CD4-positive, alpha-beta T cell (primary cell): ENCODE results near the gene ZXDC. TPM values are rescaled to one million over a fixed set of nuclear protein-coding genes. Genes with fewer than 3 reads are reported as not detected.

Experiments
- ATAC-seq: fragments of 200-7000 bp; cut with Tn5 transposase; one replicate; pipeline ENCODE4 v1.10.0; 2022; ENCODE audit warnings: mild to moderate bottlenecking; ENCODE audit not compliant: poor library complexity
- CTCF ChIA-PET: fragments of 350-600 bp; sonication (Branson Sonifier 250); formaldehyde crosslinking; loops from one replicate; lab custom pipeline; 2021; ENCODE audit warnings: antibody characterized with exemption, inconsistent platforms; lab: Charles Lee
- POLR2A ChIA-PET: fragments of 350-600 bp; sonication (Branson Sonifier 250); formaldehyde crosslinking; loops from one replicate; lab custom pipeline; 2021; ENCODE audit warnings: antibody characterized with exemption, inconsistent platforms; lab: Charles Lee
- DNase-seq, 14 experiments: peaks; one replicate each; pipeline ENCODE4 v3.0.0-alpha.2; 2013 to 2020; ENCODE audit warnings: mixed read lengths in 2 of 14
- H3K27ac ChIP-seq, 2 donors: one replicate each; pipeline versions ENCODE4 v1.5.1 to v1.7.0; 2013; ENCODE audit warnings: low read length in 2 of 2, low read depth in 1 of 2, mild to moderate bottlenecking in 1 of 2
- H3K27me3 ChIP-seq, 2 experiments: 1 replicate in 1 of 2; 2 replicates in 1 of 2; pipeline versions ENCODE4 v1.6.1 to v1.7.0; 2013; ENCODE audit warnings: low read length in 2 of 2, control low read depth in 1 of 2, mild to moderate bottlenecking in 1 of 2, moderate library complexity in 1 of 2; ENCODE audit not compliant: insufficient read depth in 2 of 2, control insufficient read depth in 1 of 2
- H3K36me3 ChIP-seq: one replicate; pipeline ENCODE4 v1.6.1; 2013; ENCODE audit warnings: low read length, control low read depth; ENCODE audit not compliant: insufficient read depth
- H3K4me1 ChIP-seq: one replicate; pipeline ENCODE4 v1.6.1; 2013; ENCODE audit warnings: low read length, control low read depth; ENCODE audit not compliant: insufficient read depth
- H3K4me3 ChIP-seq: one replicate; pipeline ENCODE4 v1.5.1; 2013; ENCODE audit warnings: mild to moderate bottlenecking, low read length, moderate library complexity
- H3K9me3 ChIP-seq, 2 experiments: 1 replicate in 1 of 2; 2 replicates in 1 of 2; pipeline versions ENCODE4 v1.6.1 to v1.7.0; 2013; ENCODE audit warnings: low read length in 2 of 2, mild to moderate bottlenecking in 2 of 2, control low read depth in 1 of 2, moderate library complexity in 1 of 2; ENCODE audit not compliant: control insufficient read depth in 1 of 2, insufficient read depth in 1 of 2
- H3K27ac Mint-ChIP-seq: one replicate; pipeline ENCODE4 v1.8.0; 2020; ENCODE audit warnings: mixed read lengths
- H3K27me3 Mint-ChIP-seq: one replicate; pipeline ENCODE4 v1.8.0; 2021; ENCODE audit warnings: mixed read lengths
- H3K36me3 Mint-ChIP-seq: one replicate; pipeline ENCODE4 v1.8.0; 2021; ENCODE audit warnings: low read depth, mixed read lengths
- H3K4me1 Mint-ChIP-seq: one replicate; pipeline ENCODE4 v1.8.0; 2021; ENCODE audit warnings: low read depth, mixed read lengths
- H3K4me3 Mint-ChIP-seq: one replicate; pipeline ENCODE4 v1.8.0; 2020; ENCODE audit warnings: mild to moderate bottlenecking, mixed read lengths
- H3K9me3 Mint-ChIP-seq: one replicate; pipeline ENCODE4 v1.8.0; 2020; ENCODE audit warnings: mixed read lengths
- intact Hi-C, 2 experiments: fragments of 100-400 bp; cut with DNase I in 1 of 2; cut with micrococcal nuclease in 1 of 2; formaldehyde crosslinking; loops; one replicate each; pipeline versions ENCODE4 v1.15.1 to v1.9.0; 2023 to 2025; cut with DNase I, micrococcal nuclease
- total RNA-seq, 174 experiments: library from RNA in 2 of 174; stranded (reverse) in 2 of 174; gene quantifications; one replicate each; pipeline ENCODE4 v1.2.3 and lab custom pipeline; 2021 to 2026
- TF ChIP-seq, protein P1 (sequence below): fragments of 200-600 bp; IDR thresholded peaks from one replicate; pipeline ENCODE4 v1.8.0; 2022; ENCODE audit warnings: antibody characterized with exemption, mild to moderate bottlenecking

ZXDC gene
- total RNA-seq, 2 experiments from 2014 or later: 60.7 to 61.3 TPM

GRCh38 chr3:126390201-126390600 is 85.5 kb downstream of the ZXDC start:
- Histone ChIP-seq H3K27ac (no peak overlapping the region), H3K27me3 (peaks cover 22 to 24% of the 10 kb centered on the region in 2 experiments), H3K36me3 (no peaks in the 10 kb centered on the region), H3K4me3 (no peak overlapping the region), H3K4me1 (peaks cover 8% of the 10 kb centered on the region), H3K9me3 (peaks cover 0 to 8% of the 10 kb centered on the region in 2 experiments)
- CTCF ChIA-PET: no interaction called here
- H3K36me3 Mint-ChIP-seq: no peaks in the 10 kb centered on the region
- no peak for DNase-seq
- intact Hi-C loops: no loop called here
- no peak overlapping the region for H3K27ac Mint-ChIP-seq
- POLR2A ChIA-PET: no interaction called here
- H3K27me3 Mint-ChIP-seq: peaks cover 75% of the 10 kb centered on the region
- TF ChIP-seq, protein P1, sequence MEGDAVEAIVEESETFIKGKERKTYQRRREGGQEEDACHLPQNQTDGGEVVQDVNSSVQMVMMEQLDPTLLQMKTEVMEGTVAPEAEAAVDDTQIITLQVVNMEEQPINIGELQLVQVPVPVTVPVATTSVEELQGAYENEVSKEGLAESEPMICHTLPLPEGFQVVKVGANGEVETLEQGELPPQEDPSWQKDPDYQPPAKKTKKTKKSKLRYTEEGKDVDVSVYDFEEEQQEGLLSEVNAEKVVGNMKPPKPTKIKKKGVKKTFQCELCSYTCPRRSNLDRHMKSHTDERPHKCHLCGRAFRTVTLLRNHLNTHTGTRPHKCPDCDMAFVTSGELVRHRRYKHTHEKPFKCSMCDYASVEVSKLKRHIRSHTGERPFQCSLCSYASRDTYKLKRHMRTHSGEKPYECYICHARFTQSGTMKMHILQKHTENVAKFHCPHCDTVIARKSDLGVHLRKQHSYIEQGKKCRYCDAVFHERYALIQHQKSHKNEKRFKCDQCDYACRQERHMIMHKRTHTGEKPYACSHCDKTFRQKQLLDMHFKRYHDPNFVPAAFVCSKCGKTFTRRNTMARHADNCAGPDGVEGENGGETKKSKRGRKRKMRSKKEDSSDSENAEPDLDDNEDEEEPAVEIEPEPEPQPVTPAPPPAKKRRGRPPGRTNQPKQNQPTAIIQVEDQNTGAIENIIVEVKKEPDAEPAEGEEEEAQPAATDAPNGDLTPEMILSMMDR: no peak
- no peak overlapping the region for H3K4me3 Mint-ChIP-seq
- no peaks in the 10 kb centered on the region for H3K9me3 Mint-ChIP-seq
- H3K4me1 Mint-ChIP-seq: peaks cover 4% of the 10 kb centered on the region
- no peak for ATAC-seq

DNA sequence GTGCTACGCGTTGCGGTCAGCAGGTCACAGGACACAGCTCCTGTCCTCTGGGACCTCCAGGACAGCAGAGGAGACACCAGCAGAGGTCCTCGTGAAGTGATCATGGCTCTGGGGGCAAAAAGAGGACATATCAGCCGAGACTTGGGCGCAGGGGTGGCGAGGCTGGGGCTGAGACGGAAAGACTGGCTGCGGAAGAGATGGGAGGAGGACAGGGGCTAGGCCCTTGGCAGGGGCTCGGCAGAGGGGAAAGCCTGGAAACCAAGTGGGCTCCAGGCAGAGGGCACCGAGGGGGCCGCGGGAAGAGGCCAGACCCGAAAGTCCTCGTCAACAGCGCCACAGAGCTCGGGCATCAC is 85.9 kb downstream of the ZXDC start:
- peaks cover 21% of the 10 kb centered on the region in 2 experiments for H3K27me3 ChIP-seq
- H3K36me3 Mint-ChIP-seq: no peaks in the 10 kb centered on the region
- H3K4me1 Mint-ChIP-seq: peaks cover 4% of the 10 kb centered on the region
- no peaks in the 10 kb centered on the region for H3K9me3 Mint-ChIP-seq
- H3K4me3 Mint-ChIP-seq: no peak overlapping the region
- CTCF ChIA-PET: no interaction called here
- intact Hi-C loops: loop anchor here (1.0 to 10.0 kb wide), 2 partner anchors 255 kb away; no protein-coding TSS in a partner anchor
- no peak overlapping the region for H3K27ac ChIP-seq
- ATAC-seq (no peak), DNase-seq (no peak)
- H3K27ac Mint-ChIP-seq: no peak overlapping the region
- H3K9me3 ChIP-seq: peaks cover 0 to 8% of the 10 kb centered on the region in 2 experiments
- no peak overlapping the region for H3K4me3 ChIP-seq
- POLR2A ChIA-PET: no interaction called here
- H3K4me1 ChIP-seq: peaks cover 8% of the 10 kb centered on the region
- TF ChIP-seq, protein P1: no peak
- H3K36me3 ChIP-seq: no peaks in the 10 kb centered on the region
- peaks cover 76% of the 10 kb centered on the region for H3K27me3 Mint-ChIP-seq

- ATAC-seq (no peak), DNase-seq (peak in 8 of 14 experiments; percentile 7 to 71 (median 25))
- peaks cover 0 to 8% of the 10 kb centered on the region in 2 experiments for H3K9me3 ChIP-seq
- Mint-ChIP-seq H3K4me1 (peaks cover 4% of the 10 kb centered on the region), H3K27me3 (peaks cover 74% of the 10 kb centered on the region), H3K9me3 (no peaks in the 10 kb centered on the region), H3K4me3 (no peak overlapping the region), H3K27ac (no peak overlapping the region), H3K36me3 (no peaks in the 10 kb centered on the region)
- no peak overlapping the region for H3K4me3 ChIP-seq
- peaks cover 8% of the 10 kb centered on the region for H3K4me1 ChIP-seq
- no peak overlapping the region for H3K27ac ChIP-seq
- ChIA-PET POLR2A (no interaction called here), CTCF (no interaction called here)
- intact Hi-C loops: loop anchor here (1.0 to 10.0 kb wide), 2 partner anchors 254 to 255 kb away; no protein-coding TSS in a partner anchor
- H3K27me3 ChIP-seq: peaks cover 16 to 21% of the 10 kb centered on the region in 2 experiments
- TF ChIP-seq, protein P1: peak; percentile 49
- no peaks in the 10 kb centered on the region for H3K36me3 ChIP-seq
Observed at GRCh38 chr3:126389112-126389793, 86.4 kb downstream of the ZXDC start.

Other genes starting within 250 kb of the ZXDC start
- under 1 TPM in 1 of 2 experiments, not detected in 1; 0.30 TPM for gene KLF15, start 118.5 kb downstream of the ZXDC start, total RNA-seq
- gene CFAP100, start 81.0 kb downstream of the ZXDC start, total RNA-seq: not detected
- gene UROC1, start 41.9 kb upstream of the ZXDC start, total RNA-seq: not detected
- not detected for gene CHST13, start 48.3 kb upstream of the ZXDC start, total RNA-seq
- gene C3orf22, start 83.0 kb upstream of the ZXDC start, total RNA-seq: not detected
- 1 to 10 TPM; 1.0 to 1.5 TPM for gene TXNRD3, start 179.2 kb upstream of the ZXDC start, total RNA-seq
- 1 to 10 TPM; 8.7 to 9.3 TPM for gene CHCHD6, start 228.3 kb upstream of the ZXDC start, total RNA-seq